Neural cell (in vitro differentiated cells): ENCODE data around the gene ZMYM2. TPM values are rescaled to one million over a fixed set of nuclear protein-coding genes. Genes with fewer than 3 reads are reported as not detected.

Experiments used
- H2AFZ ChIP-seq: fragments of 200-600, 300-800 bp; sonication (generic), shearing (Covaris generic); 2 replicates; pipeline ENCODE4 v1.6.0; 2014; ENCODE audit warnings: low read depth, mild to moderate bottlenecking, antibody characterized with exemption, low read length, moderate library complexity
- H3F3A ChIP-seq: fragments of 200-600 bp; shearing (Covaris generic); 2 replicates; pipeline ENCODE4 v1.6.1; 2016; ENCODE audit warnings: mild to moderate bottlenecking, moderate library complexity, mixed read lengths, antibody characterized with exemption, low read length; ENCODE audit not compliant: insufficient read depth, poor library complexity, severe bottlenecking
- H3K27ac ChIP-seq: fragments of 200-600, 300-800 bp; sonication (generic), shearing (Covaris generic); 2 replicates; pipeline ENCODE4 v1.5.1; 2014; ENCODE audit warnings: mild to moderate bottlenecking, low read length, moderate library complexity
- H3K27me3 ChIP-seq: fragments of 300-800, 200-600 bp; sonication (generic), shearing (Covaris generic); 2 replicates; pipeline ENCODE4 v1.6.0; 2014; ENCODE audit warnings: mild to moderate bottlenecking, low read depth, low read length, moderate library complexity; ENCODE audit not compliant: insufficient read depth
- H3K36me3 ChIP-seq: fragments of 300-800, 200-600 bp; sonication (generic), shearing (Covaris generic); 2 replicates; pipeline ENCODE4 v1.5.1; 2014; ENCODE audit warnings: mild to moderate bottlenecking, antibody characterized with exemption, low read length, moderate library complexity; ENCODE audit not compliant: insufficient read depth
- H3K4me2 ChIP-seq: fragments of 300-800, 200-600 bp; sonication (generic), shearing (Covaris generic); 2 replicates; pipeline ENCODE4 v1.6.0; 2014; ENCODE audit warnings: mild to moderate bottlenecking, low read length
- H3K4me3 ChIP-seq: fragments of 300-800, 200-600 bp; sonication (generic), shearing (Covaris generic); 2 replicates; pipeline ENCODE4 v1.5.1; 2014; ENCODE audit warnings: mild to moderate bottlenecking, low read length, moderate library complexity
- H3K79me2 ChIP-seq: fragments of 200-600 bp; shearing (Covaris generic); replicated peaks from 2 replicates; pipeline ENCODE4 v1.6.0; 2014; ENCODE audit warnings: mild to moderate bottlenecking, low read length, moderate library complexity; ENCODE audit not compliant: insufficient read depth
- H3K9ac ChIP-seq: fragments of 300-800, 200-600 bp; sonication (generic), shearing (Covaris generic); 2 replicates; pipeline ENCODE4 v1.6.1; 2016; ENCODE audit warnings: mild to moderate bottlenecking, low read length, mixed read lengths
- H3K9me2 ChIP-seq: fragments of 200-600 bp; shearing (Covaris generic); 2 replicates; pipeline ENCODE4 v1.6.1; 2016; ENCODE audit warnings: mild to moderate bottlenecking, low read length, mixed read lengths; ENCODE audit not compliant: insufficient read depth
- H3K9me3 ChIP-seq: fragments of 200-600, 300-800 bp; sonication (generic), shearing (Covaris generic); 2 replicates; pipeline ENCODE4 v1.6.1; 2016; ENCODE audit warnings: mild to moderate bottlenecking, mixed run types, low read length, moderate library complexity, mixed read lengths
- H4K20me1 ChIP-seq: fragments of 200-600 bp; shearing (Covaris generic); 2 replicates; pipeline ENCODE4 v1.6.1; 2016; ENCODE audit warnings: mild to moderate bottlenecking, mixed run types; ENCODE audit not compliant: insufficient read depth
- EP300 ChIP-seq: fragments of 450-650 bp; conservative IDR thresholded peaks from 2 replicates; pipeline ENCODE4 v1.6.1; 2014; ENCODE audit warnings: antibody characterized with exemption, mild to moderate bottlenecking, moderate library complexity; ENCODE audit not compliant: poor library complexity, severe bottlenecking
- EZH2 ChIP-seq: fragments of 200-600, 300-800 bp; shearing (Covaris generic), sonication (generic); IDR thresholded peaks from 2 replicates; pipeline ENCODE4 v1.6.1; 2014; ENCODE audit warnings: antibody characterized with exemption, low read length, borderline replicate concordance, mild to moderate bottlenecking; ENCODE audit not compliant: insufficient read depth, poor library complexity, severe bottlenecking
- MXI1 ChIP-seq: fragments of 450-650 bp; conservative IDR thresholded peaks from 2 replicates; pipeline ENCODE4 v1.6.1; 2014; ENCODE audit warnings: antibody characterized with exemption, mild to moderate bottlenecking; ENCODE audit not compliant: poor library complexity, severe bottlenecking
- POLR2AphosphoS5 ChIP-seq: IDR thresholded peaks from 2 replicates; pipeline ENCODE4 v1.6.1; 2012
- RAD21 ChIP-seq: fragments of 450-650 bp; conservative IDR thresholded peaks from 2 replicates; pipeline ENCODE4 v1.6.1; 2014; ENCODE audit warnings: antibody characterized with exemption, mild to moderate bottlenecking, moderate library complexity
- SMC3 ChIP-seq: fragments of 450-650 bp; conservative IDR thresholded peaks from 2 replicates; pipeline ENCODE4 v1.6.1; 2014; ENCODE audit warnings: antibody characterized with exemption, mild to moderate bottlenecking, moderate library complexity; ENCODE audit not compliant: poor library complexity
- TAF1 ChIP-seq: IDR thresholded peaks from 2 replicates; pipeline ENCODE4 v1.6.1; 2012; ENCODE audit warnings: low read depth
- polyA plus RNA-seq: library from polyadenylated mRNA; depleted of rRNA; stranded (reverse); fragments of >200 nt; gene quantifications from 2 replicates; pipeline ENCODE4 v1.2.3, GENCODE V29; 2014
- TF ChIP-seq, protein P1 (sequence below): fragments of 450-650 bp; IDR thresholded peaks from 2 replicates; pipeline ENCODE4 v1.5.1; 2014; ENCODE audit warnings: antibody characterized with exemption, mild to moderate bottlenecking, moderate library complexity; ENCODE audit not compliant: poor library complexity, severe bottlenecking
- TF ChIP-seq, protein P2 (sequence below): IDR thresholded peaks from 2 replicates; pipeline ENCODE4 v1.6.1; 2012; ENCODE audit warnings: borderline replicate concordance

ZMYM2 gene
- polyA plus RNA-seq, 1 donor from 2014 or later, result 92.2 TPM

DNA sequence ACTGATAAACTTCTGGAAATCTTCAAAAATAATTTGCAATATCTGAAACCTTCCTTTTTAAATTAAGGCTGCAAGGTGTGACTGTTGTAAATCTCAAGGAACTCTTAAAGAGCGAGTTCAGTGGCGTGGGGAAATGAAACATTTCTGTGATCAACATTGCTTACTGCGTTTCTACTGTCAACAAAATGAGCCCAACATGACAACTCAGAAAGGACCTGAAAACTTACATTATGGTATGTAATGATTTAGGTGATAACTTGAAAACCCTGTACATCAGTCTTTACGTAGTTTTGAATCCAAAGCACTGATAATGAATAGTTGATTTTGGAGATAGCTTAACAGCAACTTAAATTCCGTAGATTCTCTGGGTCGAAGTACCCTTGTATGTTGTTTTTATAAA is 92.8 kb downstream of the ZMYM2 start:
- Histone ChIP-seq H3K4me3 (no peak overlapping the region), H3K4me2 (no peak overlapping the region), H2AFZ (no peak overlapping the region), H3K27me3 (no peaks in the 10 kb centered on the region), H3K9me3 (no peaks in the 10 kb centered on the region), H3K9me2 (no peaks in the 10 kb centered on the region), H3K9ac (no peak overlapping the region), H3K27ac (no peak overlapping the region), H3K79me2 (peaks cover 3% of the 10 kb centered on the region), H3F3A (peaks cover 4% of the 10 kb centered on the region), H4K20me1 (no peaks in the 10 kb centered on the region), H3K36me3 (peaks cover under 1% of the 10 kb centered on the region)
- TF ChIP-seq SMC3 (no peak), EP300 (no peak), TAF1 (no peak), MXI1 (no peak), POLR2AphosphoS5 (no peak), RAD21 (no peak)
- TF ChIP-seq, protein P1, sequence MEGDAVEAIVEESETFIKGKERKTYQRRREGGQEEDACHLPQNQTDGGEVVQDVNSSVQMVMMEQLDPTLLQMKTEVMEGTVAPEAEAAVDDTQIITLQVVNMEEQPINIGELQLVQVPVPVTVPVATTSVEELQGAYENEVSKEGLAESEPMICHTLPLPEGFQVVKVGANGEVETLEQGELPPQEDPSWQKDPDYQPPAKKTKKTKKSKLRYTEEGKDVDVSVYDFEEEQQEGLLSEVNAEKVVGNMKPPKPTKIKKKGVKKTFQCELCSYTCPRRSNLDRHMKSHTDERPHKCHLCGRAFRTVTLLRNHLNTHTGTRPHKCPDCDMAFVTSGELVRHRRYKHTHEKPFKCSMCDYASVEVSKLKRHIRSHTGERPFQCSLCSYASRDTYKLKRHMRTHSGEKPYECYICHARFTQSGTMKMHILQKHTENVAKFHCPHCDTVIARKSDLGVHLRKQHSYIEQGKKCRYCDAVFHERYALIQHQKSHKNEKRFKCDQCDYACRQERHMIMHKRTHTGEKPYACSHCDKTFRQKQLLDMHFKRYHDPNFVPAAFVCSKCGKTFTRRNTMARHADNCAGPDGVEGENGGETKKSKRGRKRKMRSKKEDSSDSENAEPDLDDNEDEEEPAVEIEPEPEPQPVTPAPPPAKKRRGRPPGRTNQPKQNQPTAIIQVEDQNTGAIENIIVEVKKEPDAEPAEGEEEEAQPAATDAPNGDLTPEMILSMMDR, result no peak
- TF ChIP-seq, protein P2, sequence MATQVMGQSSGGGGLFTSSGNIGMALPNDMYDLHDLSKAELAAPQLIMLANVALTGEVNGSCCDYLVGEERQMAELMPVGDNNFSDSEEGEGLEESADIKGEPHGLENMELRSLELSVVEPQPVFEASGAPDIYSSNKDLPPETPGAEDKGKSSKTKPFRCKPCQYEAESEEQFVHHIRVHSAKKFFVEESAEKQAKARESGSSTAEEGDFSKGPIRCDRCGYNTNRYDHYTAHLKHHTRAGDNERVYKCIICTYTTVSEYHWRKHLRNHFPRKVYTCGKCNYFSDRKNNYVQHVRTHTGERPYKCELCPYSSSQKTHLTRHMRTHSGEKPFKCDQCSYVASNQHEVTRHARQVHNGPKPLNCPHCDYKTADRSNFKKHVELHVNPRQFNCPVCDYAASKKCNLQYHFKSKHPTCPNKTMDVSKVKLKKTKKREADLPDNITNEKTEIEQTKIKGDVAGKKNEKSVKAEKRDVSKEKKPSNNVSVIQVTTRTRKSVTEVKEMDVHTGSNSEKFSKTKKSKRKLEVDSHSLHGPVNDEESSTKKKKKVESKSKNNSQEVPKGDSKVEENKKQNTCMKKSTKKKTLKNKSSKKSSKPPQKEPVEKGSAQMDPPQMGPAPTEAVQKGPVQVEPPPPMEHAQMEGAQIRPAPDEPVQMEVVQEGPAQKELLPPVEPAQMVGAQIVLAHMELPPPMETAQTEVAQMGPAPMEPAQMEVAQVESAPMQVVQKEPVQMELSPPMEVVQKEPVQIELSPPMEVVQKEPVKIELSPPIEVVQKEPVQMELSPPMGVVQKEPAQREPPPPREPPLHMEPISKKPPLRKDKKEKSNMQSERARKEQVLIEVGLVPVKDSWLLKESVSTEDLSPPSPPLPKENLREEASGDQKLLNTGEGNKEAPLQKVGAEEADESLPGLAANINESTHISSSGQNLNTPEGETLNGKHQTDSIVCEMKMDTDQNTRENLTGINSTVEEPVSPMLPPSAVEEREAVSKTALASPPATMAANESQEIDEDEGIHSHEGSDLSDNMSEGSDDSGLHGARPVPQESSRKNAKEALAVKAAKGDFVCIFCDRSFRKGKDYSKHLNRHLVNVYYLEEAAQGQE, result no peak

DNA sequence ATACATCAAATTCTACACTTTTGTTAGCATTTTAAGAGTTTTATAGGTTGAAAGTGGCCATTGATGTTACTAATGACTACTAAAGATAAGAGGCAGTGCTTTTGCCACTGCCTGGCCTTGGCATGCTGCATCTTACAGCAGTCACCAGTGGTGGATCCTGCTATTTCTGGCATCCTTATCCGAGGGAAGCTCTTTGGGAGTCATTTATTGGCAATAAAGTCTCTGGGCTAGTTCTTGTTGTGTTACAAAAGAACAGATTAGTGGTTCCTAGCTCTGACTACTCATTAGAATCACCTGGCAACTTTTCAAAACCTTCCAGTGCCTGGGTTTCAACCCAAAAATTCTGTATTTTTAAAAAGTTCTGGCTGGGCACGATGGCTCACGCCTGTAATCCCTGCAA is 94.5 kb downstream of the ZMYM2 start:
- no peak overlapping the region for H3K4me2 ChIP-seq
- no peak overlapping the region for H3K27ac ChIP-seq
- peaks cover 6% of the 10 kb centered on the region for H3K36me3 ChIP-seq
- H3K9me3 ChIP-seq, result no peaks in the 10 kb centered on the region
- no peaks in the 10 kb centered on the region for H3K27me3 ChIP-seq
- no peak overlapping the region for H2AFZ ChIP-seq
- no peak overlapping the region for H3K4me3 ChIP-seq
- H3F3A ChIP-seq, result peaks cover 4% of the 10 kb centered on the region
- H4K20me1 ChIP-seq, result no peaks in the 10 kb centered on the region
- H3K9ac ChIP-seq, result no peak overlapping the region
- H3K9me2 ChIP-seq, result no peaks in the 10 kb centered on the region
- TF ChIP-seq, protein P1, result no peak
- TF ChIP-seq MXI1 (no peak), EP300 (no peak), RAD21 (no peak), SMC3 (no peak), POLR2AphosphoS5 (no peak), EZH2 (no peak), TAF1 (no peak)
- TF ChIP-seq, protein P2, result no peak
- H3K79me2 ChIP-seq, result peaks cover 7% of the 10 kb centered on the region
